ENCODE results near the gene GMEB2.

- TF ChIP-seq EZH2 (IDR thresholded peaks at IDR 0.05; ENCODE audit: low read length, missing control alignments) (no peak), CTCF (conservative IDR thresholded peaks at IDR 0.05 in 1 of 2, IDR thresholded peaks at IDR 0.05 in 1 of 2; ENCODE audit: low read depth in 1 of 2, low read length in 2 of 2) (no peak)
These were observed 20.2 kb downstream of the GMEB2 start for GRCh38 chr20:63606686-63607085.
